Activated CD4-positive, alpha-beta T cell treated with anti-CD3 and anti-CD28 coated beads for 48 hours (primary cell): ENCODE results near the gene PAOX.
"Not testable (repeated sequence)": the region's sequence is repeated elsewhere in the genome, so short reads cannot be mapped to it uniquely, and the experiment has no call there.

ENCODE experiments used
- DNase-seq: peaks from one replicate; pipeline ENCODE4 v3.0.0-alpha.2; 2020

Gene PAOX

GRCh38 chr10:133411523-133412380, 32.7 kb downstream of the PAOX start:
- DNase-seq, result no peak

GRCh38 chr10:133412381-133412711, 33.3 kb downstream of the PAOX start:
- DNase-seq, result no peak

- not testable (repeated sequence) for DNase-seq
Observed at GRCh38 chr10:133414401-133414800, 35.3 kb downstream of the PAOX start.

DNA sequence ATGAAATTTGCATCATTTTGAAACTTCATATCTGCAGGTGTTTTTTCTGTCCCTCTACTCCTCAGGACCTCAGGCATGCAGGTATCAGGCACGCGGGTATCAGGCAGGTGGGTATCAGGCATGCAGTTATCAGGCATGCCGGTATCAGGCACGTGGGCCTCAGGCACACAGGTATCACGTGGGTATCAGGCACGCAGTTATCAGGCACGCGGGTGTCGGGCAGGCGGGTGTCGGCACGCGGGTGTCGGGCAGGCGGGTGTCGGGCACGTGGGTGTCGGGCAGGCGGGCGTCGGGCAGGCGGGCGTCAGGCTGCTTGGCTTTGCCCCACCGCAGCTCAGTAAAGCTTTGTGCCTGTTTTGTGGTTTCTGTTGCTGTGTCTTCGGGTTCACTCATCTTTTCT, 36.7 kb downstream of the PAOX start:
- DNase-seq, result no peak

DNA sequence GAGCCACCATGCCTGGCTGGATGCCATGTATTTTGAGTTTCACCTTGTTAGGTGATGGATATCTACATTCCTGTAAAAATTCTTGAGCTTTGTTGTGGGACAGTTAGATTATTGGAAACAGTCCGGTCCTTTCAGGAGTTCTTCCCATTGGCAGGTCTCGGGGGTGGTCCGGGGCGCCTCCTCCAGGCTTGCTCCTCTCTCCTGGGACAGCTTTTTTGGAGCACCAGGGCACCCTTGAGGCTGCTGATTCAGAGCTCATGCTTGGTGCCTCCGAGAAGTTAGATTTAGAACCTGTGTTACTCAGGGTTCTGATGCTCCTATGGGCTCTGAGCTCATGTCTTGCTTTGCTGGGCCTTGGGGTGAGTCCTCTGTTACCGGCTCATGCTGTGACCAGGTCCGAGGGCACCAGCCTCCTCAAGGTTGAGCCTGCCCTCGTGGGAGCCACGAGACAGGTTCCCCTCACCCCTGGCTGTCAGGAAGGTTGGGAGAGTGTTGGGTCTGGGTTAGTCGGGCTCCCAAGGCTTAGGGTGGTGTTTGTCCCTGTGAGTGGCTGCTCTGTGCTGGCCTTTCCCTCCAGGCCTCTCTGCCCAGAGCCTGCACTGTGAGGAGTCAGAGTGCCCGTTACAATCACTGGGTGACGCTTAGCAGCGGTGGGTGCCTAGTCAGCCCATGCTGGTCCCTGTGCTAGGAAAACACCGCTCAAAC, 39.4 kb downstream of the PAOX start:
- DNase-seq, result no peak

DNA sequence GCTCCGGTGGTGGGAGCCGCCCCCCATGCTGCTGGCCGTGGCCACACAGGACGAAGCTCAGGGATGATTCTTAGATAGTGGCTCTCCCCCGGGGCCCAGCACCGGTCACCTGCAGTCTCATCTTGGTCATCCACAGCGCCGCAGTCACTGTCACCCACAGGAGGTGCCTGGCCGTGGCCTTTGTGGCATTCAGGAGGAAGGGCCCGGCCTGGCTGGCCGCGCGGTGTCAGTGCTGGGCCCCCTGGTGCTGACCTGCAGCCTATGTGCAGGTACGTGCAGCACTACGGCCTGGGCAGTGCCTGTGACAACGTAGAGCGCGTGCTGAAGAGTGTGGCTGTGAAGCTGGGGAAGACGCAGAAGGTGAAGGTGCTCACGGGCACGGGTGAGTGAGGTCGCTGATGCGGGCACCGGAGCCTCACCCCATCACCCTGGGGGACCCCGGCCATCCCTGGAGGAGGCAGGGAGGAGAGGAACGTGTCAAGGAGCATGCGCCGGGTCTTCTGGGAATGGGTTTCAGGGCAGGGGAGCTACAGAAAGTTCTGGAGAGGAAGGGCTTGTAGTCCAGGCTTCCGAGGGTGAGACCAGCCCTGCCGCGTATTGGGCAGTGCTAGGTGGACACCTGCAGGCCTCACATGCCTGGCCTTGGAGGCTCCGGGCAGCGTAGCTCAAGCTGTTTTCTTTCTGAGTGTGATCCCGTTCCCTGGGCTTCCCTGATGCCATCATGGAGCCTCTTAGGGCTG, 40.3 kb downstream of the PAOX start:
- DNase-seq, result no peak

GRCh38 chr10:133420028-133420427, 41.0 kb downstream of the PAOX start:
- DNase-seq, result no peak

DNA sequence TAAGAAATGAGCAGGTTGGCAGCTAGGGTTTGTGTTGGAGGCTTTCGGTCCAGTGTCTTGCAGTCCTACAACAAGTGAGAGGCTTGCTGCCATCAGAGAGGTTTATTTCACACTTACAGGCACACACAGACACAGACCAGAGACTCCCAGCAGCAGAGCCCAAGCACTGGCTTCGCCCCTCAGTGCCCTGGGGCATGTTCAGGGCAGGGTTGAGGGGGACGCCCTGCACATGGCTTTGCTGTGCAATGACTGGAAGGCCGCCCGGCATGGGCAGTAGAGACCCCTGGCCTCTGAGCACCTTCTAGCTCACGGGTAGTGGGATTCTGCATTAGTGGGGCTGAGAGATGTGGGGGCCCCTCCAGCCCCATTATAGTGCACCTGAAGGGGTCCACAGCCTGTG, 41.5 kb downstream of the PAOX start:
- DNase-seq, result no peak

- DNase-seq, result no peak
Observed at GRCh38 chr10:133421336-133422222, 42.5 kb downstream of the PAOX start.

GRCh38 chr10:133422223-133422806, 43.3 kb downstream of the PAOX start:
- no peak for DNase-seq

DNA sequence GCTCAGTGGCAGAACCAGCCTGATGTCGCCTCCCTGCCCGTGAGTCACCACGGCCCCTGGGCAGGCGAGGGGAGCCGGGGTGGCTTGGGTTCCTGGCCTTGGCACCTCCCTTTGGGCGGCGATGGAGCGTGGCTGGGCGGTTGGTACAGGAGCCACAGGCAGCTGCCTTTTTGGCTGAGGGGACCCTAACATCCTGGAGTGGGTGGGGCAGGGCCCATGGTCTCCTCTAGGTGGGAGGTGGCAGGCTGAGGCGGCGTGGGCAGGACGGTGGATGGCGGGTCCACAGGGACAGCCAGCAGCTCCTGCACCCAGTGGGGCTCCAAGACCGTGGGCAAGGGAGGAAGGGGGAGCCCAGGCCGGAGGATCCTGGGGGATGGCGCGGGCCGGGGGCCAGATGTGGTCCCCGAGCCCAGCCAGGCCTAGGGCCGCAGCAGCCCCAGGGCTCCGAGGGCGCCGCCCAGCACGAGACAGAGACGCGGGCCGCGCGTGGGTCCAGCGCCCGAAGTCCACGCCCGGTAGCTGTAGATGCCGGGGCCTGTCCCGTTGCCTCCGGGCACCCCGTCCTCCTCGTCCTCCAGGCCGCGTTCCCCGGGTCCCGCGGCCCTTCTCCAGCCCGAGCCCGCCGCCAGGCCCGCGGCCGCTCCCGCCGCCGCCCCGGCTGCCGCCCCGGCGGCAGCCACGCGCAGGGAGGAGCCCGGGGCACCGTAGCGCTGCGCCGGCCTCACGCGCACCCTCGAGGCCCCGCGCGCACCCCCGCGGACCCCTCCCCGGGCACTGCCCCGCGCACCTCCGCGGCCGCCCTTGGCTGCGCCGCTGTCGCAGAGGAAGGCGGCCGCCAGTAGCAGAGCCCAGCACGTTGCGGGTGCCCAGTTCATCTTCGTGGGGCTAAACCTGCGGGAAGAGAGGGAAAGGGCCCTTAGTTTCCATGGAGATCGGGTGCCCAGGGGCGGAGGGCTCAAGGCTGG, 44.0 kb downstream of the PAOX start:
- DNase-seq, result no peak

GRCh38 chr10:133424102-133424501, 45.0 kb downstream of the PAOX start:
- DNase-seq, result not testable (repeated sequence)

DNA sequence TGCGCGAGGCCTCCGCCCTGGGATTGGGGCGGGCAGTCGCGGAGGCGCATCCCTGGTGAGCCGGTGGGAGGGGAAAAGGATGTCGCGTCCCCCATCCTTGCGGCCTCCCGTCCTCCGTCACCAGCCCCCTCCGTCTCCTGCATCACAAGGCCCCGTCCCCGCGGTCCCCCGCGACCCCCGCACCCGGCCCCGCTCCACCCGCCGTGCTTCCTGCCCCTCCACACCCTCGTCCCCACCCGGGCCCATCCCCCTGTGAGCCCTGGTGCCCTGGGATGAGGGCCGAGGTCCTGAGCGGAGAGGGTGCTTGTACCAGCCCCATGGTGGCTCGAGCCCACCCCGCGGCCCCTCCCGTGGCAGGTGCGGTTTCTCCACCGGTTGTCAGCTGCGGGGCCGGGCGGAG, 45.5 kb downstream of the PAOX start, which contains the start of gene SPRN:
Gene SPRN (minus strand): TSS at position 25 of the 400 bp plus-strand sequence. CDS start 944 bp downstream, outside the sequence.
- DNase-seq, result not testable (repeated sequence)

- DNase-seq, result not testable (repeated sequence)
Observed at GRCh38 chr10:133429571-133429970, 50.5 kb downstream of the PAOX start.

DNA sequence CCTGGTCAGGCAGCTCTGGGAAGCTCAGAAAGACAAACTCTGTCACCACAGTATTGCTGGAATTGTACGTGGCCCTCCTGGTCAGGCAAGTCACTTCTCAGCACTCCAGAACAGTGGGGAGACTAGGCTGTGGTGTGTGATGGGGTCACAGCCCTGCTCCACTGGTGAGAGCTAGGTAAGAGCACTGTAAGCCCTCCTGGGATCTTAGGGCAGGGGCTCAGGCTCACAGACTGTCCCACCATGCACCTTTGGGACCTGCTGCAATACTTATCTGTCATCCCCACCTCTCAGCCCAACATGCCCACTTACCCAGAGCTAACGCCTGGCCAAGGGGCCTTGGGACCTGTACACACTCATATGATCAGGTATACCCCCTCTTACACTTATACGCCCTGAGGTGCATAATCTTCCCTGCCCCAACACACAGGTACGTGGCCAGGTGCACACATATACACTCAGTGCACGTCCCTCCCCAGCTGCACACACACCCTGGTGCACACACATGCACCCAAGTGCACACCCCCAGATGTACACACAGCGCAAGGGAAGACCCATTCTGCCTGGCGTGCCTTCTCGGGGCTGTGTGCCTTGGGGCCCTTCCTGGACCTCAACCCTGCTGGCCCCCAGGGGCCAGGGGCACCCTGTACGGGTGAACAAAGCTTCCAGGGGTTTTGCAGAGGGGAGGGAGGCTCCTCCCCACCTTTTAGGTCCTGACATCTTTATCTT, 53.0 kb downstream of the PAOX start:
- DNase-seq, result not testable (repeated sequence)

DNA sequence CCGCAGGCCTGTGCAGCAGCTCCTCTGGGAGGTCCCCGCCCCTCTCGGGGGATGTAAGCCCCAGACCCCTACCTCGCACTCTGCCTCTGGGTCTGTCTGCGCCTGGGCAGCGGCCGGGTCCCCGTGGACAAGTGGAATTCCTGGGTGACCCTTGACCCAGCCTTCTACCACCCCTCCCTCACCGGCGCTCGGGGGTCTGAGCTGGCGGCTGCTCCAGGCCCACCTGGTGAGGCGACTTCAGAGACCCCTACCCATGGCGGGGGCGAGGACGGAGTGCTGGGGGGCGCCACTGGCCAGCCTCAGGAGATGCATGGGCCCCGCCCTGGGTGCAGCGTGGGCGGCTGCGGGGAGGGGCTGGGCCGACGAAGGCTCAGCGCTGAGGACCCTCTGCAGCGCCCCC, 53.7 kb downstream of the PAOX start:
- not testable (repeated sequence) for DNase-seq

DNA sequence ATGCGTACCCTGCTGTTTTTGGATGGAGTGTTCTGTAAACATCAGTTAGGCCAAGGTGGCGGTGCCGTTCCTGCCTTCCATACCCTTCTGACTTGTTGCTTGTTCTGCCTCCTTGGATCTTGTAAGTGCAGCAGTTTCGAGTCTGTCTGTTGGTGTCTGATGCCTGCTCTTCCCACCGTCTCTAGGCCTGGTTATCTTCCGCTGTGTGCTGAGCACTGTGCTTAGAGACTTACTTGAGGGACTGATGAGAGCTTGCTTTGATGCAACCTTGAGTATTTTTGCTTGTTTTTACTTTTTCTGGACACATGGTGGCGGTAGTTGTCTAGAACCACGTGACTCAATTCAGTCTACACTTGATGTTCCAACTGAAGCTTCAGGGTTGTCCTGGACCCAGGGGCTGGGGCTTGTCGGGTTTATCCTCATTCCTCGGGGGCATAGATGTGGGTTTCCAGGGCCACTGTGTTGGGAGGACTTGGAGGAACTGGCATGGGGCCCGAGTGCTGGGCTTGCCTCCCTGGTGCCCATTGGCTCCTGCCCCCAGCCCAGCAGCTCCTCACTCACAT, 59.7 kb downstream of the PAOX start:
- no peak for DNase-seq

GRCh38 chr10:133439517-133440461, 60.7 kb downstream of the PAOX start:
- no peak for DNase-seq
